HepG2 (cell line): ENCODE measurements around the gene PTK7. TPM values are rescaled to one million over a fixed set of nuclear protein-coding genes. Genes with fewer than 3 reads are reported as not detected.
A peak's percentile ranks its signal among the peaks of the same experiment; 100 is the strongest.

Experiments
- FOSL2 ChIP-seq: sonication (generic); formaldehyde crosslinking; IDR thresholded peaks from 2 replicates; pipeline ENCODE4 v1.4.0; 2020; ENCODE audit warnings: missing genetic modification reagents
- FOXO1 ChIP-seq: sonication (generic); formaldehyde crosslinking; IDR thresholded peaks from 2 replicates; pipeline ENCODE4 v1.4.0; 2020; ENCODE audit warnings: missing genetic modification reagents
- GABPA ChIP-seq, 2 experiments: IDR thresholded peaks; 2 replicates each; pipeline ENCODE4 v1.6.1; 2011 to 2016; ENCODE audit warnings: low read depth in 2 of 2, low read length in 1 of 2, missing biosample characterization in 1 of 2, missing genetic modification characterization in 1 of 2
- ISL2 ChIP-seq: sonication (generic); formaldehyde crosslinking; IDR thresholded peaks from 2 replicates; pipeline ENCODE4 v1.5.0; 2020; ENCODE audit warnings: missing genetic modification reagents
- MTA3 ChIP-seq: sonication (generic); formaldehyde crosslinking; IDR thresholded peaks from 2 replicates; pipeline ENCODE4 v1.4.0; 2020; ENCODE audit warnings: missing genetic modification reagents
- RBM39 ChIP-seq: fragments of 200-400 bp; formaldehyde crosslinking; IDR thresholded peaks from one replicate; pipeline ENCODE4 v1.6.1; 2018; ENCODE audit warnings: antibody characterized with exemption, mild to moderate bottlenecking, low read depth, low read length; ENCODE audit not compliant: poor library complexity, severe bottlenecking
- SAFB2 ChIP-seq: sonication (generic); formaldehyde crosslinking; IDR thresholded peaks from 2 replicates; pipeline ENCODE4 v1.5.1; 2020; ENCODE audit warnings: missing genetic modification reagents, low read depth, mild to moderate bottlenecking, borderline replicate concordance
- TCF7 ChIP-seq: sonication (generic); IDR thresholded peaks from 2 replicates; pipeline ENCODE4 v1.6.1; 2016; ENCODE audit warnings: antibody characterized with exemption, low read depth
- TRAFD1 ChIP-seq: sonication (generic); formaldehyde crosslinking; IDR thresholded peaks from 2 replicates; pipeline ENCODE4 v1.5.1; 2020; ENCODE audit warnings: missing genetic modification reagents, mild to moderate bottlenecking, borderline replicate concordance
- XRCC5 ChIP-seq: fragments of 200-400 bp; formaldehyde crosslinking; optimal IDR thresholded peaks from 2 replicates; pipeline ENCODE3; 2017; ENCODE audit warnings: mild to moderate bottlenecking, low read length
- ZBTB39 ChIP-seq: sonication (generic); formaldehyde crosslinking; IDR thresholded peaks from 2 replicates; pipeline ENCODE4 v1.5.0; 2020; ENCODE audit warnings: missing genetic modification reagents
- ZBTB42 ChIP-seq: sonication (generic); formaldehyde crosslinking; IDR thresholded peaks from 2 replicates; pipeline ENCODE4 v1.5.0; 2020; ENCODE audit warnings: mild to moderate bottlenecking, missing genetic modification reagents
- ZFP91 ChIP-seq: sonication (generic); formaldehyde crosslinking; IDR thresholded peaks from 2 replicates; pipeline ENCODE4 v1.9.0; 2022; ENCODE audit warnings: missing genetic modification reagents, mild to moderate bottlenecking, borderline replicate concordance
- ZNF121 ChIP-seq: sonication (generic); formaldehyde crosslinking; IDR thresholded peaks from 2 replicates; pipeline ENCODE4 v1.5.0; 2020; ENCODE audit warnings: mild to moderate bottlenecking, missing genetic modification reagents
- ZNF350 ChIP-seq: sonication (generic); formaldehyde crosslinking; IDR thresholded peaks from 2 replicates; pipeline ENCODE4 v1.4.0; 2020; ENCODE audit warnings: mild to moderate bottlenecking, low read depth, missing genetic modification reagents, borderline replicate concordance
- ZNF574 ChIP-seq: sonication (generic); formaldehyde crosslinking; IDR thresholded peaks from 2 replicates; pipeline ENCODE4 v1.4.0; 2020; ENCODE audit warnings: missing genetic modification reagents
- ZNF615 ChIP-seq: sonication (generic); formaldehyde crosslinking; IDR thresholded peaks from 2 replicates; pipeline ENCODE4 v1.5.0; 2020; ENCODE audit warnings: mild to moderate bottlenecking, missing genetic modification reagents, borderline replicate concordance
- polyA plus RNA-seq, 8 experiments: library from polyadenylated mRNA; depleted of rRNA in 3 of 8; stranded (reverse) in 7 of 8; unstranded in 1 of 8; fragments of >200 nt; fragmentation: Illumina TruSeq in 4 of 8; extraction: Trizol in 4 of 8; gene quantifications; 2 replicates each; pipeline versions ENCODE4 v1.2.1 to v1.2.3, GENCODE V29; 2011 to 2016; ENCODE audit warnings: low read depth in 4 of 8, missing spikeins in 1 of 8, mixed read lengths in 1 of 8; ENCODE audit not compliant: insufficient read depth in 1 of 8
- total RNA-seq, 5 experiments: library from RNA; depleted of rRNA; stranded (reverse); fragments of >200 nt; fragmentation: Illumina TruSeq; extraction: Trizol; gene quantifications; 2 replicates each; pipeline ENCODE4 v1.2.3, GENCODE V29; 2016; ENCODE audit warnings: low read depth in 1 of 5
- TF ChIP-seq, protein P1 (sequence below): IDR thresholded peaks from 2 replicates; pipeline ENCODE4 v1.6.1; 2016; ENCODE audit warnings: low read depth, borderline replicate concordance

Gene PTK7
- total and polyA plus RNA-seq, 2 of the 13 experiments (the other 11 are each of a cell fraction or from before 2014, with no cell fraction given): 98.5 to 99.8 TPM

GRCh38 chr6:43143235-43144128 is 67.4 kb downstream of the PTK7 start (continued):
- TF ChIP-seq ZNF615 (CRISPR knock-in tag): no peak
- no peak for TF ChIP-seq ZBTB42 (CRISPR knock-in tag)
- no peak; the same call in 1 of the 2 replicates for TF ChIP-seq TRAFD1 (CRISPR knock-in tag)
- 0 out of 2 replicates have a peak, but pooled peaks have one; percentile 29 for TF ChIP-seq ZNF121 (CRISPR knock-in tag)
- TF ChIP-seq FOSL2: peak; percentile 56; the same call in 1 of the 2 replicates
- TF ChIP-seq ZBTB39: peak; percentile 68; the same call in 1 of the 2 replicates
- peak; percentile 71 for TF ChIP-seq FOXO1 (CRISPR knock-in tag)
- peak; percentile 92 for TF ChIP-seq ZFP91 (CRISPR knock-in tag)
- no peak for TF ChIP-seq GABPA (IDR thresholded peaks at IDR 0.05; ENCODE audit: low read depth, low read length)
- peak; percentile 52; the same call in 1 of the 2 replicates for TF ChIP-seq GABPA (CRISPR knock-in tag; IDR thresholded peaks at IDR 0.05; ENCODE audit: low read depth)
- TF ChIP-seq RBM39: peak; percentile 59
- TF ChIP-seq, protein P1, sequence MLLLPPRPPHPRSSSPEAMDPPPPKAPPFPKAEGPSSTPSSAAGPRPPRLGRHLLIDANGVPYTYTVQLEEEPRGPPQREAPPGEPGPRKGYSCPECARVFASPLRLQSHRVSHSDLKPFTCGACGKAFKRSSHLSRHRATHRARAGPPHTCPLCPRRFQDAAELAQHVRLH (CRISPR knock-in tag): peak; percentile 94; the same call in 1 of the 2 replicates
- TF ChIP-seq MTA3: no peak
- TF ChIP-seq SAFB2 (CRISPR knock-in tag): peak; percentile 68; the same call in 1 of the 2 replicates
- peak; percentile 71; the same call in 1 of the 2 replicates for TF ChIP-seq ZNF350 (CRISPR knock-in tag)
- no peak for TF ChIP-seq TCF7
- TF ChIP-seq ISL2 (CRISPR knock-in tag): peak; percentile 77
- peak; percentile 70 for TF ChIP-seq ZNF574
- peak; percentile 95 for TF ChIP-seq XRCC5
